MM.1S (cell line): ENCODE measurements around the gene MIEN1.

Experiments
- CTCF ChIP-seq: fragments of 300-600 bp; sonication (generic); IDR thresholded peaks from 2 replicates; pipeline ENCODE4 v1.5.1; 2016; ENCODE audit warnings: antibody characterized with exemption, low read length, mixed read lengths
- EZH2 ChIP-seq: fragments of 300-600 bp; sonication (generic); optimal IDR thresholded peaks from 2 replicates; pipeline ENCODE3; 2017; ENCODE audit warnings: low read depth, mild to moderate bottlenecking, antibody characterized with exemption, low read length, mixed read lengths
- EZH2phosphoT487 ChIP-seq: fragments of 300-600 bp; sonication (generic); IDR thresholded peaks from 2 replicates; pipeline ENCODE4 v1.6.1; 2018; ENCODE audit warnings: antibody characterized with exemption, low read length

GRCh38 chr17:39714234-39714633, 16.1 kb downstream of the MIEN1 start:
- TF ChIP-seq CTCF (no peak), EZH2 (no peak), EZH2phosphoT487 (no peak)
